GM12891 (cell line): ENCODE data around the gene USP4.

ENCODE experiments used
- POLR2A ChIP-seq: IDR thresholded peaks from 2 replicates; pipeline ENCODE4 v1.6.1; 2011; ENCODE audit warnings: low read depth, low read length, control low read depth
- POLR2AphosphoS5 ChIP-seq: IDR thresholded peaks from 2 replicates; pipeline ENCODE4 v1.6.1; 2011; ENCODE audit warnings: low read depth, low read length, control low read depth

DNA sequence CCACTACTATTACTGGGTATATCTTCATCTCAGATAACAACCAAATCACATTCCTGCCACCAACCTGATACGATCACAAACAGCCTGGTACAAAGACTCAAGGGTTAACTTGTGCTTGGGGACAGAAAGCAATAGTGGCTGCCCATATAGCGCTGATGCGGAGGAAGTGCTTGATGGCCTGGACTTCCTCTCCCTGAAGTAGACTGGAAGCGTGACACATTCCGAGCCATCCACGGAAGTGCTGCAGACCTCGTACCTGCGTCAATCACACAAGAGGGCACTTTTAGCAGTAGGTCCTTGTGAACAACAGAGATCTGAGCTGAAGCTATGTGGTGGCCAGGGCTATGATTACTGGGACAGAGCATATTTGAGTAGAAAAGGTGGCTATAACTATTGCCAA is 45.5 kb downstream of the USP4 start:
- TF ChIP-seq POLR2A: no peak
- TF ChIP-seq POLR2AphosphoS5: no peak
